ENCODE measurements around the gene FLG. TPM values are rescaled to one million over a fixed set of nuclear protein-coding genes. Genes with fewer than 3 reads are reported as not detected.

FLG gene
- polyA plus RNA-seq, 4 donors: 0.01 to 0.50 TPM; not detected in 2

Other genes starting within 250 kb of the FLG start
- not detected for gene TCHHL1, start 236.2 kb downstream of the FLG start, polyA plus RNA-seq
- under 1 TPM in 2 of 4 donors, not detected in 2; 0.12 to 0.27 TPM for gene TCHH, start 209.8 kb downstream of the FLG start, polyA plus RNA-seq
- gene RPTN, start 166.0 kb downstream of the FLG start, polyA plus RNA-seq: not detected
- under 1 TPM in 2 of 4 donors, not detected in 2; under 0.01 to 0.13 TPM for gene HRNR, start 101.0 kb downstream of the FLG start, polyA plus RNA-seq
- under 1 TPM in 1 of 4 donors, not detected in 3; 0.04 TPM for gene FLG2, start 34.8 kb upstream of the FLG start, polyA plus RNA-seq
- gene CRNN, start 89.0 kb upstream of the FLG start, polyA plus RNA-seq: 1 to 10 TPM in 2 of 4 donors, under 1 TPM in 1, not detected in 1; 0.95 to 2.7 (median 2.2) TPM
- not detected for gene LCE5A, start 185.6 kb upstream of the FLG start, polyA plus RNA-seq
- under 1 TPM in 1 of 4 donors, not detected in 3; 0.57 TPM for gene CRCT1, start 189.2 kb upstream of the FLG start, polyA plus RNA-seq
- gene LCE3E, start 241.5 kb upstream of the FLG start, polyA plus RNA-seq: not detected

Measured in small intestine (tissue), 4 donors.